ENCODE data around the gene ENTPD8.

- TF ChIP-seq CTCF (IDR thresholded peaks at IDR 0.05; ENCODE audit: extremely low read depth in 1 of 2, insufficient read depth in 1 of 2, low read depth in 1 of 2, low read length in 2 of 2), result no peak
- no peak for TF ChIP-seq POLR2A (IDR thresholded peaks at IDR 0.05; ENCODE audit: low read depth, low read length)
- no peak for TF ChIP-seq EZH2 (IDR thresholded peaks at IDR 0.05; ENCODE audit: borderline replicate concordance, low read depth, low read length, severe bottlenecking)
- TF ChIP-seq MYC (IDR thresholded peaks at IDR 0.05; ENCODE audit: low read depth, low read length), result no peak
- TF ChIP-seq POLR2AphosphoS5 (IDR thresholded peaks at IDR 0.05; ENCODE audit: insufficient read depth, low read depth, low read length), result no peak
- no peak for TF ChIP-seq JUN (IDR thresholded peaks at IDR 0.05; ENCODE audit: borderline replicate concordance, insufficient read depth, insufficient read length, low read depth)
Measured at GRCh38 chr9:137462986-137463930, 22.1 kb upstream of the ENTPD8 start.

All from endothelial cell of umbilical vein (primary cell).